ENCODE measurements around the gene HEXD.

GRCh38 chr17:82415786-82416185 lies 2.4 kb upstream of the HEXD start:
- TF ChIP-seq POLR2AphosphoS5 (IDR thresholded peaks at IDR 0.05; ENCODE audit: borderline replicate concordance, low read depth, low read length) (no peak), EZH2 (IDR thresholded peaks at IDR 0.05) (no peak)

Measured in SK-N-MC (cell line).